Activated T-cell treated with anti-CD3 and anti-CD28 coated beads for 1 hour (primary cell): ENCODE results near the gene CEP83.

Source experiments
- DNase-seq: peaks from one replicate; pipeline ENCODE4 v3.0.0-alpha.2; 2020; ENCODE audit warnings: low read depth

Gene CEP83

GRCh38 chr12:94305130-94305957, 154.3 kb downstream of the CEP83 start:
- DNase-seq = no peak

GRCh38 chr12:94304566-94305061, 155.1 kb downstream of the CEP83 start:
- no peak for DNase-seq

- DNase-seq = no peak
Observed at GRCh38 chr12:94304012-94304411, 155.7 kb downstream of the CEP83 start.

- DNase-seq = no peak
Observed at GRCh38 chr12:94299846-94300245, 159.8 kb downstream of the CEP83 start.

- DNase-seq = no peak
Observed at GRCh38 chr12:94297876-94298505, 161.7 kb downstream of the CEP83 start.

- no peak for DNase-seq
Observed at GRCh38 chr12:94297096-94297699, 162.5 kb downstream of the CEP83 start.

- no peak for DNase-seq
Observed at GRCh38 chr12:94290353-94290752, 169.3 kb downstream of the CEP83 start.

GRCh38 chr12:94289461-94290312, 170.0 kb downstream of the CEP83 start:
- no peak for DNase-seq

GRCh38 chr12:94287245-94287628, 172.4 kb downstream of the CEP83 start:
- no peak for DNase-seq

- DNase-seq = no peak
Observed at GRCh38 chr12:94286583-94287244, 173.0 kb downstream of the CEP83 start.

- no peak for DNase-seq
Observed at GRCh38 chr12:94285943-94286582, 173.6 kb downstream of the CEP83 start.

GRCh38 chr12:94284859-94285258, 174.8 kb downstream of the CEP83 start:
- no peak for DNase-seq

- DNase-seq = no peak
Observed at GRCh38 chr12:94284046-94284445, 175.6 kb downstream of the CEP83 start.

GRCh38 chr12:94282675-94283074, 177.0 kb downstream of the CEP83 start:
- peak; percentile 19 for DNase-seq

GRCh38 chr12:94280063-94280462, 179.6 kb downstream of the CEP83 start:
- DNase-seq = no peak

- DNase-seq = no peak
Observed at GRCh38 chr12:94277426-94278000, 182.2 kb downstream of the CEP83 start.

GRCh38 chr12:94276725-94277124, 182.9 kb downstream of the CEP83 start:
- DNase-seq = no peak

- no peak for DNase-seq
Observed at GRCh38 chr12:94273272-94273671, 186.4 kb downstream of the CEP83 start.

GRCh38 chr12:94272280-94272679, 187.4 kb downstream of the CEP83 start:
- DNase-seq = no peak

GRCh38 chr12:94271351-94271750, 188.3 kb downstream of the CEP83 start:
- DNase-seq = no peak
